A549 (cell line): ENCODE data around the gene DNAI4.

Experiments used
- CHD4 ChIP-seq: fragments of 200-600 bp; sonication (generic); IDR thresholded peaks from 2 replicates; pipeline ENCODE4 v1.6.1; 2016; ENCODE audit warnings: antibody characterized with exemption, mild to moderate bottlenecking, borderline replicate concordance
- EHF ChIP-seq: fragments of 250-450 bp; sonication (Bioruptor Pico); IDR thresholded peaks from 2 replicates; pipeline ENCODE4 v1.5.0; 2020; ENCODE audit warnings: mild to moderate bottlenecking
- ESRRA ChIP-seq: fragments of 150-350 bp; IDR thresholded peaks from 2 replicates; pipeline ENCODE4 v1.6.1; 2014; ENCODE audit warnings: mild to moderate bottlenecking, low read length, borderline replicate concordance
- HEYL ChIP-seq: fragments of 250-450 bp; sonication (Bioruptor Pico); IDR thresholded peaks from 2 replicates; pipeline ENCODE4 v1.8.0; 2021; ENCODE audit warnings: mild to moderate bottlenecking, moderate library complexity
- JUN ChIP-seq, 2 experiments: fragments of >200 bp; sonication (Bioruptor Twin); formaldehyde crosslinking; IDR thresholded peaks; 2 replicates in 1 of 2; 3 replicates in 1 of 2; pipeline ENCODE4 v1.6.1; 2016 to 2017
- NPAS2 ChIP-seq: fragments of 250-450 bp; sonication (Bioruptor Pico); IDR thresholded peaks from 2 replicates; pipeline ENCODE4 v1.8.0; 2022; ENCODE audit warnings: mild to moderate bottlenecking, moderate library complexity, borderline replicate concordance
- POLR2A ChIP-seq: IDR thresholded peaks from 2 replicates; pipeline ENCODE4 v1.6.1; 2012; ENCODE audit warnings: mild to moderate bottlenecking, low read length
- RAD21 ChIP-seq, 2 experiments: fragments of >200 bp in 1 of 2; sonication (Bioruptor Twin) in 1 of 2; formaldehyde crosslinking in 1 of 2; IDR thresholded peaks in 1 of 2; conservative IDR thresholded peaks in 1 of 2; 2 replicates in 1 of 2; 3 replicates in 1 of 2; pipeline ENCODE4 v1.6.1; 2012 to 2018; ENCODE audit warnings: inconsistent platforms in 1 of 2
- RCOR1 ChIP-seq: fragments of 150-350 bp; IDR thresholded peaks from 2 replicates; pipeline ENCODE4 v1.6.1; 2014; ENCODE audit warnings: antibody characterized with exemption, low read length, low read depth
- TF ChIP-seq, protein P1 (sequence below): IDR thresholded peaks from 2 replicates; pipeline ENCODE4 v1.6.1; 2012
- TF ChIP-seq, protein P2 (sequence below): fragments of >200 bp; sonication (Bioruptor Twin); formaldehyde crosslinking; IDR thresholded peaks from 3 replicates; pipeline ENCODE4 v1.5.1; 2016
- TF ChIP-seq, protein P3 (sequence below): fragments of >200 bp; sonication (Bioruptor Twin); formaldehyde crosslinking; IDR thresholded peaks from 3 replicates; pipeline ENCODE4 v1.6.1; 2016

DNA sequence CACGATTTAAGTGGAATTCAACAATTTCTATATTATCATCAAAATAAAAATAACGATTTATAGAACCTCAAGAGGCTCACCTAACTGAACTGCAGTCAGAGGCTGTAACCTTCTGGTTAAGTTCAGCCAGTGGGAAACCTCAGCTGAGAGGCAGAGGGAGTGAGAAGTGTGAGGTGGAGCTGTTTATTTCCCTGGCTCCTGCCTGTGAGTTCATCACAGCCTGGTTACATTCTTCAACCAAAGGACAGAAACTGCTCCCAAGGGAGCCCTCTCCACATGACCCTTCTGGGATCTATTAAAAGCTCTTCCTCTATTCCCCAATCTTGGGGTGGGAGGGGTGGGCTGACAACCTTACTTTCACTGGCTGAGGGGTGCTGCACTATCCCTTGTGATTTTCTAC lies 150.2 kb downstream of the DNAI4 start:
- TF ChIP-seq, protein P1, sequence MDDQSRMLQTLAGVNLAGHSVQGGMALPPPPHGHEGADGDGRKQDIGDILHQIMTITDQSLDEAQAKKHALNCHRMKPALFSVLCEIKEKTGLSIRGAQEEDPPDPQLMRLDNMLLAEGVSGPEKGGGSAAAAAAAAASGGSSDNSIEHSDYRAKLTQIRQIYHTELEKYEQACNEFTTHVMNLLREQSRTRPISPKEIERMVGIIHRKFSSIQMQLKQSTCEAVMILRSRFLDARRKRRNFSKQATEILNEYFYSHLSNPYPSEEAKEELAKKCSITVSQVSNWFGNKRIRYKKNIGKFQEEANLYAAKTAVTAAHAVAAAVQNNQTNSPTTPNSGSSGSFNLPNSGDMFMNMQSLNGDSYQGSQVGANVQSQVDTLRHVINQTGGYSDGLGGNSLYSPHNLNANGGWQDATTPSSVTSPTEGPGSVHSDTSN = no peak
- TF ChIP-seq, protein P2, sequence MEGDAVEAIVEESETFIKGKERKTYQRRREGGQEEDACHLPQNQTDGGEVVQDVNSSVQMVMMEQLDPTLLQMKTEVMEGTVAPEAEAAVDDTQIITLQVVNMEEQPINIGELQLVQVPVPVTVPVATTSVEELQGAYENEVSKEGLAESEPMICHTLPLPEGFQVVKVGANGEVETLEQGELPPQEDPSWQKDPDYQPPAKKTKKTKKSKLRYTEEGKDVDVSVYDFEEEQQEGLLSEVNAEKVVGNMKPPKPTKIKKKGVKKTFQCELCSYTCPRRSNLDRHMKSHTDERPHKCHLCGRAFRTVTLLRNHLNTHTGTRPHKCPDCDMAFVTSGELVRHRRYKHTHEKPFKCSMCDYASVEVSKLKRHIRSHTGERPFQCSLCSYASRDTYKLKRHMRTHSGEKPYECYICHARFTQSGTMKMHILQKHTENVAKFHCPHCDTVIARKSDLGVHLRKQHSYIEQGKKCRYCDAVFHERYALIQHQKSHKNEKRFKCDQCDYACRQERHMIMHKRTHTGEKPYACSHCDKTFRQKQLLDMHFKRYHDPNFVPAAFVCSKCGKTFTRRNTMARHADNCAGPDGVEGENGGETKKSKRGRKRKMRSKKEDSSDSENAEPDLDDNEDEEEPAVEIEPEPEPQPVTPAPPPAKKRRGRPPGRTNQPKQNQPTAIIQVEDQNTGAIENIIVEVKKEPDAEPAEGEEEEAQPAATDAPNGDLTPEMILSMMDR = no peak
- TF ChIP-seq POLR2A = no peak
- no peak for TF ChIP-seq EHF (CRISPR knock-in tag)
- TF ChIP-seq, protein P3, sequence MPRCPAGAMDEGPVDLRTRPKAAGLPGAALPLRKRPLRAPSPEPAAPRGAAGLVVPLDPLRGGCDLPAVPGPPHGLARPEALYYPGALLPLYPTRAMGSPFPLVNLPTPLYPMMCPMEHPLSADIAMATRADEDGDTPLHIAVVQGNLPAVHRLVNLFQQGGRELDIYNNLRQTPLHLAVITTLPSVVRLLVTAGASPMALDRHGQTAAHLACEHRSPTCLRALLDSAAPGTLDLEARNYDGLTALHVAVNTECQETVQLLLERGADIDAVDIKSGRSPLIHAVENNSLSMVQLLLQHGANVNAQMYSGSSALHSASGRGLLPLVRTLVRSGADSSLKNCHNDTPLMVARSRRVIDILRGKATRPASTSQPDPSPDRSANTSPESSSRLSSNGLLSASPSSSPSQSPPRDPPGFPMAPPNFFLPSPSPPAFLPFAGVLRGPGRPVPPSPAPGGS = no peak
- no peak for TF ChIP-seq RCOR1
- TF ChIP-seq NPAS2 (CRISPR knock-in tag) = no peak
- TF ChIP-seq JUN (IDR thresholded peaks at IDR 0.05) = no peak
- no peak for TF ChIP-seq CHD4
- no peak for TF ChIP-seq HEYL (CRISPR knock-in tag)
- TF ChIP-seq RAD21 (conservative IDR thresholded peaks at IDR 0.05 in 1 of 2, IDR thresholded peaks at IDR 0.05 in 1 of 2) = no peak
- TF ChIP-seq ESRRA = no peak
